ENCODE data around the gene SNX13.

The SNX13 gene

GRCh38 chr7:17871815-17872533, 68.3 kb downstream of the SNX13 start:
- Histone ChIP-seq H3K4me3 (no peak overlapping the region), H3K4me1 (no peaks in the 10 kb centered on the region), H3K27me3 (ENCODE audit: low read depth) (no peaks in the 10 kb centered on the region), H3K36me3 (replicated peaks) (no peaks in the 10 kb centered on the region; the same call in 1 of the 2 replicates), H3K9me3 (no peaks in the 10 kb centered on the region)
- in situ Hi-C loops (cut with MboI; ENCODE audit: low sequenced_read_pairs) = no loop called here
- DNase-seq (ENCODE audit: low spot score in 2 of 2) = no peak

- DNase-seq (ENCODE audit: low spot score in 2 of 2) = no peak
- in situ Hi-C loops (cut with MboI; ENCODE audit: low sequenced_read_pairs) = no loop called here
- H3K36me3 ChIP-seq (replicated peaks) = no peaks in the 10 kb centered on the region; the same call in none of the 2 replicates
Observed at GRCh38 chr7:17870406-17870805, 69.9 kb downstream of the SNX13 start.

GRCh38 chr7:17863809-17864143, 76.5 kb downstream of the SNX13 start:
- no peak overlapping the region for H3K4me3 ChIP-seq
- in situ Hi-C loops (cut with MboI; ENCODE audit: low sequenced_read_pairs) = no loop called here

More at GRCh38 chr7:17870406-17870805, 69.9 kb downstream of the SNX13 start:
- Histone ChIP-seq H3K4me3 (no peak overlapping the region), H3K27me3 (ENCODE audit: low read depth) (no peaks in the 10 kb centered on the region), H3K4me1 (no peaks in the 10 kb centered on the region), H3K9me3 (no peaks in the 10 kb centered on the region)

GRCh38 chr7:17863095-17863808, 77.0 kb downstream of the SNX13 start:
- Histone ChIP-seq H3K36me3 (replicated peaks) (no peaks in the 10 kb centered on the region; the same call in 1 of the 2 replicates), H3K27me3 (ENCODE audit: low read depth) (no peaks in the 10 kb centered on the region), H3K9me3 (no peaks in the 10 kb centered on the region), H3K4me3 (no peak overlapping the region), H3K4me1 (peaks cover 4% of the 10 kb centered on the region; the same call in 1 of the 2 replicates)
- no peak for DNase-seq (ENCODE audit: low spot score in 2 of 2)
- in situ Hi-C loops (cut with MboI; ENCODE audit: low sequenced_read_pairs) = no loop called here

More at GRCh38 chr7:17863809-17864143, 76.5 kb downstream of the SNX13 start:
- no peak for DNase-seq (ENCODE audit: low spot score in 2 of 2)
- no peaks in the 10 kb centered on the region for H3K27me3 ChIP-seq (ENCODE audit: low read depth)
- no peaks in the 10 kb centered on the region; the same call in none of the 2 replicates for H3K36me3 ChIP-seq (replicated peaks)
- peaks cover 4% of the 10 kb centered on the region; the same call in 1 of the 2 replicates for H3K4me1 ChIP-seq
- no peaks in the 10 kb centered on the region for H3K9me3 ChIP-seq

GRCh38 chr7:17856251-17856650, 84.0 kb downstream of the SNX13 start:
- DNase-seq (ENCODE audit: low spot score in 2 of 2) = no peak
- Histone ChIP-seq H3K4me3 (no peak overlapping the region), H3K36me3 (replicated peaks) (peaks cover under 1% of the 10 kb centered on the region; the same call in 1 of the 2 replicates), H3K27me3 (ENCODE audit: low read depth) (no peaks in the 10 kb centered on the region), H3K9me3 (no peaks in the 10 kb centered on the region), H3K4me1 (peaks cover 15% of the 10 kb centered on the region)
- in situ Hi-C loops (cut with MboI; ENCODE audit: low sequenced_read_pairs) = no loop called here

GRCh38 chr7:17855202-17855601, 85.1 kb downstream of the SNX13 start:
- Histone ChIP-seq H3K36me3 (replicated peaks) (peaks cover 3% of the 10 kb centered on the region; the same call in 1 of the 2 replicates), H3K4me3 (no peak overlapping the region), H3K4me1 (peaks cover 15% of the 10 kb centered on the region), H3K9me3 (no peaks in the 10 kb centered on the region), H3K27me3 (ENCODE audit: low read depth) (no peaks in the 10 kb centered on the region)
- in situ Hi-C loops (cut with MboI; ENCODE audit: low sequenced_read_pairs) = no loop called here
- no peak for DNase-seq (ENCODE audit: low spot score in 2 of 2)

GRCh38 chr7:17854261-17855047, 85.8 kb downstream of the SNX13 start:
- H3K9me3 ChIP-seq = no peaks in the 10 kb centered on the region
- in situ Hi-C loops (cut with MboI; ENCODE audit: low sequenced_read_pairs) = no loop called here

GRCh38 chr7:17852361-17852760, 87.9 kb downstream of the SNX13 start:
- Histone ChIP-seq H3K4me3 (no peak overlapping the region), H3K36me3 (replicated peaks) (peaks cover 3% of the 10 kb centered on the region; the same call in 1 of the 2 replicates), H3K4me1 (peaks cover 15% of the 10 kb centered on the region), H3K9me3 (no peaks in the 10 kb centered on the region), H3K27me3 (ENCODE audit: low read depth) (no peaks in the 10 kb centered on the region)
- DNase-seq (ENCODE audit: low spot score in 2 of 2) = peak in 1 of 2 experiments; percentile 92
- in situ Hi-C loops (cut with MboI; ENCODE audit: low sequenced_read_pairs) = no loop called here

More at GRCh38 chr7:17854261-17855047, 85.8 kb downstream of the SNX13 start:
- Histone ChIP-seq H3K4me1 (peaks cover 15% of the 10 kb centered on the region), H3K27me3 (ENCODE audit: low read depth) (no peaks in the 10 kb centered on the region), H3K36me3 (replicated peaks) (peaks cover 3% of the 10 kb centered on the region; the same call in 1 of the 2 replicates), H3K4me3 (no peak overlapping the region)
- DNase-seq (ENCODE audit: low spot score in 2 of 2) = no peak

GRCh38 chr7:17849504-17849903, 90.8 kb downstream of the SNX13 start:
- Histone ChIP-seq H3K36me3 (replicated peaks) (peaks cover 3% of the 10 kb centered on the region; the same call in 1 of the 2 replicates), H3K4me3 (no peak overlapping the region), H3K9me3 (no peaks in the 10 kb centered on the region), H3K4me1 (peaks cover 23% of the 10 kb centered on the region), H3K27me3 (ENCODE audit: low read depth) (no peaks in the 10 kb centered on the region)
- in situ Hi-C loops (cut with MboI; ENCODE audit: low sequenced_read_pairs) = no loop called here
- no peak for DNase-seq (ENCODE audit: low spot score in 2 of 2)

- H3K36me3 ChIP-seq (replicated peaks) = peaks cover 3% of the 10 kb centered on the region; the same call in 1 of the 2 replicates
- H3K4me1 ChIP-seq = peaks cover 29% of the 10 kb centered on the region
- no peak for DNase-seq (ENCODE audit: low spot score in 2 of 2)
- H3K27me3 ChIP-seq (ENCODE audit: low read depth) = no peaks in the 10 kb centered on the region
- H3K4me3 ChIP-seq = no peak overlapping the region
- in situ Hi-C loops (cut with MboI; ENCODE audit: low sequenced_read_pairs) = no loop called here
- no peaks in the 10 kb centered on the region for H3K9me3 ChIP-seq
Observed at GRCh38 chr7:17848516-17848915, 91.8 kb downstream of the SNX13 start.

- Histone ChIP-seq H3K9me3 (no peaks in the 10 kb centered on the region), H3K4me1 (peaks cover 18% of the 10 kb centered on the region), H3K27me3 (ENCODE audit: low read depth) (no peaks in the 10 kb centered on the region), H3K36me3 (replicated peaks) (peaks cover 3% of the 10 kb centered on the region; the same call in 1 of the 2 replicates), H3K4me3 (no peak overlapping the region)
- no peak for DNase-seq (ENCODE audit: low spot score in 2 of 2)
- in situ Hi-C loops (cut with MboI; ENCODE audit: low sequenced_read_pairs) = no loop called here
Observed at GRCh38 chr7:17846935-17847334, 93.4 kb downstream of the SNX13 start.

- in situ Hi-C loops (cut with MboI; ENCODE audit: low sequenced_read_pairs) = no loop called here
- no peak for DNase-seq (ENCODE audit: low spot score in 2 of 2)
- peaks cover 15% of the 10 kb centered on the region for H3K4me1 ChIP-seq
- H3K4me3 ChIP-seq = no peak overlapping the region
- H3K9me3 ChIP-seq = no peaks in the 10 kb centered on the region
- H3K36me3 ChIP-seq (replicated peaks) = no peaks in the 10 kb centered on the region
- no peaks in the 10 kb centered on the region for H3K27me3 ChIP-seq (ENCODE audit: low read depth)
Observed at GRCh38 chr7:17845197-17845547, 95.1 kb downstream of the SNX13 start.

- Histone ChIP-seq H3K4me3 (no peak overlapping the region), H3K9me3 (no peaks in the 10 kb centered on the region), H3K27me3 (ENCODE audit: low read depth) (no peaks in the 10 kb centered on the region), H3K36me3 (replicated peaks) (no peaks in the 10 kb centered on the region), H3K4me1 (peaks cover 15% of the 10 kb centered on the region)
- peak; percentile 15 to 73 for DNase-seq (ENCODE audit: low spot score in 2 of 2)
- in situ Hi-C loops (cut with MboI; ENCODE audit: low sequenced_read_pairs) = no loop called here
Observed at GRCh38 chr7:17844514-17845196, 95.6 kb downstream of the SNX13 start.
